AG09319 (cell line): ENCODE measurements around the gene DOK7.
A peak's percentile ranks its signal among the peaks of the same experiment; 100 is the strongest.
"Not testable (repeated sequence)": the region's sequence is repeated elsewhere in the genome, so short reads cannot be mapped to it uniquely, and the experiment has no call there.

Source experiments
- DNase-seq: peaks from one replicate; pipeline ENCODE4 v3.0.0-alpha.2; 2010; ENCODE audit warnings: low read depth; ENCODE audit errors: extremely low read depth
- TF ChIP-seq, protein P1 (sequence below): IDR thresholded peaks from 2 replicates; pipeline ENCODE4 v1.5.1; 2011; ENCODE audit warnings: low read depth, mild to moderate bottlenecking, inconsistent platforms, low read length, moderate library complexity

DOK7 gene

DNA sequence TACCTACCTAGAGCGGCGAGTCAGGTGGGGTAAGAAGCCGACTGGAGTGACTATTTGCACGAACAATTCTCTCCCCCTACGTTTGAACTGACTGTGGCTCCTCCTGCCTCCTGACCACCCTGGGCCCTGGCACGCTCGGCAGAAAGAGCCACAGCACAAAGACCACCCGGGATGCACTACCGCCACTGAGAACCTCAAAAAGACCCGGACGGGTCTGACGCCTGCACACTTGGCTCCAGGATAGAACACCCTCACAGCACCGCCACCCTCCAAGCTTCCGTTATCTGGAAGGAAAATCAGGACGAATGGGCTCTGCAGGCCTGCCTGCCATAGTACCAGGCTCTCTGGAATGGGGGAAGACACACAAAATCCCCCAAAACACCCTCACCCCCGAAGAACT, 66.9 kb downstream of the DOK7 start:
- TF ChIP-seq, protein P1, sequence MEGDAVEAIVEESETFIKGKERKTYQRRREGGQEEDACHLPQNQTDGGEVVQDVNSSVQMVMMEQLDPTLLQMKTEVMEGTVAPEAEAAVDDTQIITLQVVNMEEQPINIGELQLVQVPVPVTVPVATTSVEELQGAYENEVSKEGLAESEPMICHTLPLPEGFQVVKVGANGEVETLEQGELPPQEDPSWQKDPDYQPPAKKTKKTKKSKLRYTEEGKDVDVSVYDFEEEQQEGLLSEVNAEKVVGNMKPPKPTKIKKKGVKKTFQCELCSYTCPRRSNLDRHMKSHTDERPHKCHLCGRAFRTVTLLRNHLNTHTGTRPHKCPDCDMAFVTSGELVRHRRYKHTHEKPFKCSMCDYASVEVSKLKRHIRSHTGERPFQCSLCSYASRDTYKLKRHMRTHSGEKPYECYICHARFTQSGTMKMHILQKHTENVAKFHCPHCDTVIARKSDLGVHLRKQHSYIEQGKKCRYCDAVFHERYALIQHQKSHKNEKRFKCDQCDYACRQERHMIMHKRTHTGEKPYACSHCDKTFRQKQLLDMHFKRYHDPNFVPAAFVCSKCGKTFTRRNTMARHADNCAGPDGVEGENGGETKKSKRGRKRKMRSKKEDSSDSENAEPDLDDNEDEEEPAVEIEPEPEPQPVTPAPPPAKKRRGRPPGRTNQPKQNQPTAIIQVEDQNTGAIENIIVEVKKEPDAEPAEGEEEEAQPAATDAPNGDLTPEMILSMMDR: no peak
- DNase-seq: no peak

DNA sequence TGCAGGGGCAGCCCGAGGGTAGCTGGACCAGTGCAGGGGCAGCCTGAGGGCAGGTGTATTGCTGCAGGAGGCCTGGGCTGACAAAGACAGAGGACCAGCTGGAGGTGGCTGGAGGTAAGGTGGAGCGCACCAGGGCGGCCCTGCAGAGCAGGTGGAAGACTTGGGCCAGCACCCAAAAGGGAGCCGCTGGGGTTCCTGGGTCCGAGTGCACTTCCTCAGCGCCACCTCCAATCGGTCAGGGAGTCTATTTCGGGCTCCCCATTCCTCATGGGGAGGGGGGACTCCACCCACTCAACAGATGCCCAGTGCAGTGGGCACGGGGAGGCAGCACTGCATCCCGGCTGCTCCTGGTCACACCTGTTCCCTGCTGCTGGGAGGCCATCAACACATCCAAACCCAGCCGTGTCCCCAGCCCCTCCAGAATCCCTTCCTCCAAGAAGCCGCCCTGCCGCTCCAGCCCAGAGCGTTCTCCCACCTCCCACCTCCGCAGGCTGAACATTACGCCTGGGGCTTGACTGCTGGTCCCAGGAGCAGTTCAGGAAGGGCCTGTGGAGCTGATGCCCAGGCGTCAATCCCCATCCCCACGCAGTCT, 67.7 kb downstream of the DOK7 start:
- TF ChIP-seq, protein P1: no peak
- DNase-seq: no peak

GRCh38 chr4:3531318-3531878, 68.3 kb downstream of the DOK7 start:
- DNase-seq: no peak
- TF ChIP-seq, protein P1: no peak

DNA sequence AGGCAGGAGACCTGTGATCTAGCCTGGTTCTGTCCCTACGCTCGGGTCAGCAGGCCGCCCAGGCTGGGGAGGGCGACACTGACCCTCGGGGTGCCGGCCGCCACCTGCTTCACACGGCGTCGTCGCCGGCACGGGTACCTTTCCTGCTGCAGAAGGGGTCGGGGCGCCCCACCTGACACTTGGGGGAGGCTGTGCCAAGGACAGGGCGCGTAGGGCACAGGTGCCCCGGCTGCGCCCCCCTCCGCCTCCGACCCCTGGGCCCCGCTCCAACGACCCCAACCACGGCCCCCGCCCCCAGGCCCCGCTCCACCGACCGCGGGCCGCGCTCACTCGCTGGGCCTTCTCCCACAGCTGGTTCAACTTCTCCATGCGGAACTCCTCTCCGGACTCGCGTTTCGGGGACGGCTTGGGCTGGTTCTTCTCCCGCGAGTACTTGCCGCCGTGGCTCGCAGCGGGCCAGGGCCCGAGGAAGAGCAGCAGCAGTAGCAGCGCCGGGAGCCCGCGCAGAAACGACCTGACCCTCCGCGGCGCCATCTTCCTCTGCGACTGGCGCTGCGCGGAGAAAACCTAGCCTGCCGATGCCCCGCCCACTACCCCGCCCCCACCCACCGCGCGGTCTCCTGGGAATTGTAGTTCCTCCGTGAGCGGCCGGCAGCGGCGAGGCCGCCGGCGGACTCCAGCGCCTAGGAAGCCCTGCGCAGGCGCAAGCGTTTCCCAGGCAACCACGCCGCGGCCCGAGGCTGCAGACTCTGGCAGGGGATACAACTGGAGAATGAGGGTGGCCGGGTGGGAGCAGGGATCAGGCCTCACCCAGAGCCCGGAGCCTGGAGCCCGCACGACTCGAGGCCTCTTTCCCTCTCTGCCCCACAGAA, 69.0 kb downstream of the DOK7 start, which contains the start of gene LRPAP1:
Gene LRPAP1, minus strand, starts transcription at position 544 of the 872 bp plus-strand sequence. Its CDS starts 10 bp downstream, at position 534.
- TF ChIP-seq, protein P1: no peak
- peak; percentile 64 for DNase-seq

GRCh38 chr4:3532751-3533422, 69.8 kb downstream of the DOK7 start:
- TF ChIP-seq, protein P1: no peak
- no peak for DNase-seq

GRCh38 chr4:3533423-3533820, 70.3 kb downstream of the DOK7 start:
- TF ChIP-seq, protein P1: no peak
- DNase-seq: no peak

DNA sequence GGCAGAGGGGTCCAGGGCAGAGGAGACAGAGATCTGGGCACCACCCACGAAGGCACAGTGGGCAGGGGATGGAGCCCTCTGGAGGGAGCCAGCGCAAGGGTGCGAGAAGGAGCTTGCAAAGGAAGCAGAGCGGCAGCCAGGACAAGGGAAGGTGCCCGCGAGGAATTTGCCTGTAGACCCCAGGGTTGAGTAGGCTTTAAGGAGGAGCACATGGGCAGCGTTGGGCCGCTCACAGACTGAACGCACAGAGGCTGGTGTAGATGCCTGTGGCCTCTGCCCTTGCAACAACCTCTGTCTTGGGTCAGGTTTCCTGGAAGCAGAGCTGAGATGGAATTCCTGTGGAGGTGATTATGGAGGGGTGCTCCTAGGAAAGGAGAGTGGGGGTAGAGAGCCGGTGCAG, 72.7 kb downstream of the DOK7 start:
- DNase-seq: not testable (repeated sequence)

- DNase-seq: not testable (repeated sequence)
Observed at GRCh38 chr4:3538906-3539305, 75.8 kb downstream of the DOK7 start.

DNA sequence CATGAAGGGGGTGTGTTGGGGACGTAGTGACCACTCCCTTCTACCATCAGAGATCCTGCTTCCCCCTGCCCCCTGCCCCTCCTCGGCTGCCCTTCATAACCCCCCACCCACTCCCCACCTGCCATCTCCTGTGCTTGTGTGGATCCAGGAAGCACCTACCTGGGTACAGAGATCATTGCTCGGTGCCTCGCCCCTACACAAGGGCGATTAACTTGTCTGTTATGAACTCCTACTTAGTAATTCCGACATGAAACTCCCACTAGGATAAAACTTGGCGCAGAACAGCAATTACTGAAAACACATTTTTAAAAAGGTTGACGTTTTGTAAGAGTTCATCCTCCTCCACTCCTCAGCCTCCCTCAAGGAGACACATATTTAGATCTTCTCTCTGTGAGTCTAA, 80.3 kb downstream of the DOK7 start:
- not testable (repeated sequence) for DNase-seq
